ENCODE results near the gene MYCN. TPM values are rescaled to one million over a fixed set of nuclear protein-coding genes. Genes with fewer than 3 reads are reported as not detected.

The MYCN gene
- polyA plus RNA-seq, 3 donors = not detected

GRCh38 chr2:15937105-15937881, 3.1 kb upstream of the MYCN start:
- Histone ChIP-seq H3K79me2 (ENCODE audit: insufficient read depth, low read length) (no peaks in the 10 kb centered on the region), H3K4me1 (ENCODE audit: control insufficient read depth in 1 of 2, insufficient read depth in 2 of 2, low read length in 2 of 2) (peaks cover 21% of the 10 kb centered on the region in 2 donors), H3K27ac (ENCODE audit: low read depth in 1 of 2, low read length in 2 of 2) (no peak overlapping the region), H3K4me3 (replicated peaks in 1 of 3; ENCODE audit: low read depth in 2 of 3, low read length in 3 of 3) (no peak overlapping the region), H3K27me3 (ENCODE audit: control insufficient read depth in 2 of 2, insufficient read depth in 2 of 2, low read length in 2 of 2) (peaks cover 23 to 41% of the 10 kb centered on the region in 2 donors), H3K4me2 (replicated peaks; ENCODE audit: extremely low read depth, low read length, poor library complexity, severe bottlenecking) (no peak overlapping the region), H3K9me3 (replicated peaks in 1 of 2; ENCODE audit: control insufficient read depth in 1 of 2, insufficient read depth in 1 of 2, low read length in 2 of 2) (peaks cover 0 to 5% of the 10 kb centered on the region in 2 donors), H3K36me3 (replicated peaks in 1 of 2; ENCODE audit: control insufficient read depth in 1 of 2, insufficient read depth in 2 of 2, low read length in 2 of 2) (no peaks in the 10 kb centered on the region), H3K9ac (ENCODE audit: insufficient read depth, low read length, poor library complexity, severe bottlenecking) (no peak overlapping the region), H4K20me1 (ENCODE audit: insufficient read depth, low read length) (no peaks in the 10 kb centered on the region), H2AFZ (ENCODE audit: insufficient read depth, low read depth, low read length, poor library complexity, severe bottlenecking) (no peak overlapping the region)
- H3K36me3 Mint-ChIP-seq = no peaks in the 10 kb centered on the region
- intact Hi-C loops (cut with micrococcal nuclease) = no loop called here
- 86% methylated on average over 3 of the region's 8 CpGs for WGBS (ENCODE audit: insufficient coverage)
- no peak overlapping the region for H3K27ac Mint-ChIP-seq
- peaks cover 19% of the 10 kb centered on the region for H3K4me1 Mint-ChIP-seq
- TF ChIP-seq CTCF (IDR thresholded peaks at IDR 0.05) = no peak
- peaks cover 0 to 15% (median 2%) of the 10 kb centered on the region in 7 donors for H3K9me3 Mint-ChIP-seq
- H3K4me3 Mint-ChIP-seq = no peak overlapping the region
- peaks cover 36 to 53% (median 37%) of the 10 kb centered on the region in 3 donors for H3K27me3 Mint-ChIP-seq (ENCODE audit: low read depth in 3 of 3)
- DNase-seq = no peak

- H3K9me3 ChIP-seq (replicated peaks in 1 of 2; ENCODE audit: control insufficient read depth in 1 of 2, insufficient read depth in 1 of 2, low read length in 2 of 2) = peaks cover 0 to 5% of the 10 kb centered on the region in 2 donors
- no peaks in the 10 kb centered on the region for H3K79me2 ChIP-seq (ENCODE audit: insufficient read depth, low read length)
- Mint-ChIP-seq H3K4me1 (peaks cover 24% of the 10 kb centered on the region), H3K4me3 (peak overlapping the region in 1 of 2 donors; percentile 36), H3K27me3 (ENCODE audit: low read depth in 3 of 3) (peaks cover 42 to 57% (median 42%) of the 10 kb centered on the region in 3 donors), H3K27ac (no peak overlapping the region), H3K9me3 (peaks cover 0 to 15% (median 3%) of the 10 kb centered on the region in 7 donors), H3K36me3 (no peaks in the 10 kb centered on the region)
- peaks cover 21% of the 10 kb centered on the region in 2 donors for H3K4me1 ChIP-seq (ENCODE audit: control insufficient read depth in 1 of 2, insufficient read depth in 2 of 2, low read length in 2 of 2)
- peaks cover 28 to 47% of the 10 kb centered on the region in 2 donors for H3K27me3 ChIP-seq (ENCODE audit: control insufficient read depth in 2 of 2, insufficient read depth in 2 of 2, low read length in 2 of 2)
- no peak overlapping the region for H3K4me3 ChIP-seq (replicated peaks in 1 of 3; ENCODE audit: low read depth in 2 of 3, low read length in 3 of 3)
- no peak overlapping the region for H2AFZ ChIP-seq (ENCODE audit: insufficient read depth, low read depth, low read length, poor library complexity, severe bottlenecking)
- H3K4me2 ChIP-seq (replicated peaks; ENCODE audit: extremely low read depth, low read length, poor library complexity, severe bottlenecking) = no peak overlapping the region
- H3K36me3 ChIP-seq (replicated peaks in 1 of 2; ENCODE audit: control insufficient read depth in 1 of 2, insufficient read depth in 2 of 2, low read length in 2 of 2) = no peaks in the 10 kb centered on the region
- WGBS (ENCODE audit: insufficient coverage) = no CpG with 5 or more reads among the region's 7 CpGs
- no peaks in the 10 kb centered on the region for H4K20me1 ChIP-seq (ENCODE audit: insufficient read depth, low read length)
- intact Hi-C loops (cut with micrococcal nuclease) = no loop called here
- no peak overlapping the region for H3K9ac ChIP-seq (ENCODE audit: insufficient read depth, low read length, poor library complexity, severe bottlenecking)
- no peak overlapping the region for H3K27ac ChIP-seq (ENCODE audit: low read depth in 1 of 2, low read length in 2 of 2)
- DNase-seq = no peak
- TF ChIP-seq CTCF (IDR thresholded peaks at IDR 0.05) = no peak
Measured at GRCh38 chr2:15937882-15938802, 2.2 kb upstream of the MYCN start.

All from CD14-positive monocyte (primary cell).